DMS153 treated with DMSO at 0.1 percent for 48 hours (cell line): Measurements from ENCODE around the gene UBE3B.

Experiments used
- DNase-seq: peaks from one replicate; lab custom pipeline; 2025; ENCODE audit not compliant: unreplicated experiment; lab: John Stamatoyannopoulos, UW

UBE3B gene

DNA sequence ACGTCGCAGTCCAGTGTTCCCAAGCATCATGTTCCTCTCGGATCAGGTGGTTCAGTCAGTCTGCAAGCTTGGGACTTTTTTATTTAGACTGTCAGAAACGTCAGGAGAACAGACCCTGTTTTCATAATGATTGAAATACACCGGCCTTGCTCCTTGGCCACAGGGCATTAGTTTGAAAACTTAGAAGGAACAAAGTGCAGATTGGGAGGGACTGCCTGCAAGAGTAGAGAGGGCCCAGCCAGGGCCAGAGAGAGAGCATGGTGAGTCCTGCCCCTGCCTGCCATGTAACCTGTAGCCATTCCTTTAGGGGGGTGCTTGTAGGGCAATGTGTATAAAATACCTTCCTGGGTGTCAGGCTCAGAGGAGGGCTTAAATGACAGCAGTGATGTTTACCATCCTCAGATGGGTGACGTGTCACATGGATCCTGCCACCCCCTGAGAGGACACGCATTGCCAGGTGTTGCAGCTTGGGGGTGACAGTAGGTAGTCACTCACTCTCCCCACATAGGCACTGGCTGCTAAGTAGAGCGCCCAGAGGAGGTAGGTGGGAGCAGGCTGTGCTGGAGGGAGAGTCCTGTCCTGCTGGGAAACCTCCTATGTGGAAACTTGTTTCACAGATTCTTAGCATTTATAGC lies 50.2 kb downstream of the UBE3B start:
- no peak for DNase-seq

DNA sequence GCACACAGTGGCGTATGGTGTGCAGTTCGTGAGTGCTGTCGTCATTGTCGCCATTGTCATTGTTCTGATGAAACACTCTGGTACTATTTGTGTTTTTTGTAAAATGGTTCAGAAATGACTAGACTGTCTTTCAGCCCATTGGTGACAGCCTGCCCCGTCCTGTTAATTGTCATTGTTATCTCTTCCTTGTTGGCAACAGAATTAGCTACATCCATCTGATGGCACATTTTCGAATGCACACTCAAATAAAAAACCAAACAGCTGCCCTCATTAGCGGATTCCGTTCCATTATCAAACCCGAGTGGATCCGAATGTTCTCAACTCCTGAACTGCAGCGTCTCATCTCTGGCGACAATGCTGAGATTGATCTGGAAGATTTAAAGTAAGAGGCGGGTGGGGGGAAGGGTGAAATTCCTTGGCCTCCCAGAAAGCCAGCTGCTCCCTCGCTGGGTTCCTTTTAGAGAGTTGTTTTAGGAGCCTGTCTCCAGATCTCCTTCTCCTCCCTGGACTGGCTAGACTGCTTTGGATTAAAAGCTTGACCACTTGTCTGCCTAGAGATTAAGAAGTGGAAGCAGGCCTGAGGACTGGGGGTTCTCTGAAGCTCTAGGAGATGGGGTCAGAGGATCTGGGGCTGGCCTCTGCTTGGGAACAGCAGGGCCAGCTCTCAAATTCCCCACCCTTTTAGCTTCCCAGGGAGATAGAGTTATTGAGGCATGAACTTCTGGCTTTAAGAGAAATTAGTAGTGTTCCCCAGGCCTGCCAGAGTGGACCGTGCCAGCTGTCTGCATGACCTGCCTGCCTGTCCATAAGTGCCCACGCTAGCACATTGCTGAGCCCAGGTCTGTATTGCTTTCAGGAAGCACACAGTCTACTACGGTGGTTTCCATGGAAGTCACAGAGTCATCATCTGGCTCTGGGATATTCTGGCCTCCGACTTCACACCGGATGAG lies 52.5 kb downstream of the UBE3B start:
- DNase-seq = no peak

DNA sequence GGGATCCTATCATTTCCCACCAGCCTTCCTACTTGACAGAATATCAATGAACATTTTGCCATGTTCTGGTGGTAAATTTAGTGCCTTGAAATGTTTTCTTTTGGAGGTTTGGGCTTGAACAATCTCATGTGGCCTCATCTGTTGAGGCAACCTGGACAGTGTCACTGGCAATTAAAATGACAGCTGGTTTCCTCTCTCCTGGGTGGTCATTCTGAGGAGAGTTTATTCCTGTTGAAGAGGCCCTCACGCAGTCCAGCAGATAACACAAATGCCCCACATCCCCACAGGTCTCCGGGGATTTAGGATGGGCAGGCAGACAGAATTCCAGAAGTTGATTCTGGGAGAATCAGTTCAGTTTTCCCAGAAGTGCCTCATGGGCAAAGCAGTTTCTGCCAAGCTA lies 54.0 kb downstream of the UBE3B start:
- DNase-seq = no peak

DNA sequence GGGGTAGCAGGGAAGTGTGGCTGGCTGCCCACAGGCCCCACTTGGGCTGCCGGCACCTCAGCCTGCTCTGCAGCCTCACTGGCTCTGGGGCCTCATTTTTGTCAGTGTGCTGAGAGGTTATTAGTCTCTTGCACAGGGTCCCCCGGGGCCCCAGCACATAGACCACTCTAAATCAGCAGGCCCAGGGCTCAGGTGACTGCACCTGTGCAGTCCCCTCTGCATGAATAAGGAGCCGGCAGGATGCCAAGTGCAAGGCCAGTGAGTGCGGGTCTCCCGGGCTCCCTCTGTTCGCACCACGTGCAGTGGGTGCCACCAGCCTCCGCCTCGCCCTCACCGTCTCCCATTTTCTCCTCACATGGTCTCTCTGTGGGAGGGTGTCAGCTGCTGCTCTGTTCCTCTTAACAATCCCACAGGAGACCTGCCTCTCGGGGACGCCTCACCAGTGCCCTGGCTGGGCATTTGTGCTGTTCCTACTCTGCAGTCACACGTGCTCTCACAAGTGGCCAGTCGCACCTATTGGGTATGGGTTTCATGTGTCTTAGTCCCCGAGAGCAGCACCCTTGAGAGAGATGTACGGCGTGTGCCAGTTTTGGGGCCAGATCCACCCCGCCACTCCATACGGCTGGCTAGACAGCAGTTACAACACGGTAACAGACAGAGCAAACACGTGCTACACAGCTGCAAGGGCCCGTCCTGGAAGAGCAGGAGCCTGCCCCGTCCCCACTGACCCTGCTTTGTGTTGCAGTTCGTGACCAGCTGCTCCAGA lies 55.5 kb downstream of the UBE3B start:
- DNase-seq = no peak

DNA sequence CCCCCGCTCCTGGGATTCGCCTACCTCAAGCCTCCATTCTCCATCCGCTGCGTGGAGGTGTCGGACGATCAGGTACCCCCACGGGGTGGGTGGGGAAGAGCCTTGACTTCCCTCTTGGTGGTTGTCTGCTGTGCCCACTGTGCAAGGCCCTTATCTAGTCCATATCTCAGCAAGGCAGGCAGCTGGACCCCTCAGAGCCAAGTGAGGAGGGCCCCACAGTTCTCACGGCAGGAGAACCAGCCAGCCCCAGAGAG lies 56.0 kb downstream of the UBE3B start:
- DNase-seq = no peak

DNA sequence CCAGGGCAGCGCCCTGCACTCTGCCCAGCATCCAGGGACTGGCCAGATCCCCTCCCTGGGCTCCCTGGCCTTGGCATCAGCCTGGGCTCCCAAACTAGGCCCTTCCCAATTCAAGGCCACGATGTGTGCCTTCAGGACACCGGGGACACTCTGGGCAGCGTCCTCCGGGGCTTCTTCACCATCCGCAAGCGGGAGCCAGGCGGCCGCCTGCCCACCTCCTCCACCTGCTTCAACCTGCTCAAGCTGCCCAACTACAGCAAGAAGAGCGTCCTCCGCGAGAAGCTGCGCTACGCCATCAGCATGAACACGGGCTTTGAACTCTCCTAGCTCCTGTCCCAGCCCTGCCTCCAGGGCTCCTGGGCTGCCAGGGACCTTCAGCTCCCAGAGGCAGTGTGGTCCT lies 57.0 kb downstream of the UBE3B start:
- DNase-seq = no peak

DNA sequence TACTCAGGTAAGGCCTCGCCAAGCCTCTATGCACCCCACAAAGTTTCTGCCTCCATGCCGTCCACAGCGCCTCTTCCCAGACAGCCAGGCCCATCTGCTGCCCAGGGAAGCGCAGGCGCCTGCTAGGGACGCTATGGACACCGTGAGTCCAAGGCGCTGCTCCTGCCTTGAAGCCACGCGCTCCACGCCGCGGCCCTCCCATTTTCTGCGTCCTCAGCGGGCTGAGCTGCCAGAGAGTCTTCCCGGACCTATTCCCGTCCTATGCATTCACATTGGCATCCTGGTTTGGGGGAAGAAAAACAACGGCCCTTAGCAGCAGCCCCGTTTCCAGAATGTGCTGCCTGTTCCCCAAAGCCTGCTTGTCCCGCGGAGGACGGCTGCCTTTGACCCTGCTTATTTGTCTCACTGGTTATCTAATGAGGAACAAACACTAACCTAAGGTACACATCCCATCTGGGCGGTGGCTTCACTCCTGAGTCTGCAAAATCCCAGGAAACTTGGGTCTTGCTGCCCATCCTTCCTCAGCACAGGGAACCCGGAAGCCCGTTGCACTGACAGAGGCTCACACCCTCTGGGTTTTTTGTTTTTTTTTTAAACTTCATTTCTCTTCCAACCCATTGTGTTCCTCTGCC lies 57.9 kb downstream of the UBE3B start:
- no peak for DNase-seq

DNA sequence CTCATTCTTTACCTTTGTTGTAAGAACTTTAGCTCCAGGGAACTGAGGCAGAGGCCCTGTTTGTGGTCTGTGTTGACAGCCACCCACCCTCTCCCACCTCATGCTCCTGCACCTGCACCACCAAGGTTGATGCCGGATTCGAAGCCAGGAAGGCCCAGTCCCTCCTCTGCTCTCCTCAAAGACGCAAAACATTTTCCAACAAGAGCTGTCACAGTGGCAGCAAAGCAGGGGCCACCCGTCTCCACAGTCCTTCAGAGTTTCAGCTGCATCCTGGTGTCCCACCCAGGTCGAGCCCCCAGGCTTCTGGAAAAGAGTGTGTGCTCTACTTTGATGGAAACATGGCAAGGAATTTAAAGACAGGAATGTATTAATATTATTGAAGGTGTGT lies 58.4 kb downstream of the UBE3B start:
- no peak for DNase-seq

DNA sequence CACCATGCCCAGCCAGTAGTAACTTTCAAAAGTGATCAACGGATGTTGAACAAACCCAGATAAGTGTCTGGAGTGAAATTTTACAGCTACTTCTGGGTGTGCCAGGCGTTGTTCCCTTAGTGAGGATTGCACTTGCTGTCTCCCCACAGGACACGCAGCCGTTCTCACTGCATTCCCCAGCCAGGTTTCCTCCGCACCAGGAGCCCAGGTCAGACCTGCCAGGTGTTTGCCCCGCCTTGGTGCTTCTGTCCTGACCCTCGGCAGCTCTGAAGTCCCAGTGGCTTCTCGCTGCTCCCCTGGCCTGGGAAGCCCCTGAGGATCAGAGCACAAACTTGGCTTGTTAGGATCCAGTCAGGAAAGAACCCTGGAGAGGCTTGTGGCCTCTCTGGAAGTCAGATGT lies 59.7 kb downstream of the UBE3B start:
- DNase-seq = no peak

DNA sequence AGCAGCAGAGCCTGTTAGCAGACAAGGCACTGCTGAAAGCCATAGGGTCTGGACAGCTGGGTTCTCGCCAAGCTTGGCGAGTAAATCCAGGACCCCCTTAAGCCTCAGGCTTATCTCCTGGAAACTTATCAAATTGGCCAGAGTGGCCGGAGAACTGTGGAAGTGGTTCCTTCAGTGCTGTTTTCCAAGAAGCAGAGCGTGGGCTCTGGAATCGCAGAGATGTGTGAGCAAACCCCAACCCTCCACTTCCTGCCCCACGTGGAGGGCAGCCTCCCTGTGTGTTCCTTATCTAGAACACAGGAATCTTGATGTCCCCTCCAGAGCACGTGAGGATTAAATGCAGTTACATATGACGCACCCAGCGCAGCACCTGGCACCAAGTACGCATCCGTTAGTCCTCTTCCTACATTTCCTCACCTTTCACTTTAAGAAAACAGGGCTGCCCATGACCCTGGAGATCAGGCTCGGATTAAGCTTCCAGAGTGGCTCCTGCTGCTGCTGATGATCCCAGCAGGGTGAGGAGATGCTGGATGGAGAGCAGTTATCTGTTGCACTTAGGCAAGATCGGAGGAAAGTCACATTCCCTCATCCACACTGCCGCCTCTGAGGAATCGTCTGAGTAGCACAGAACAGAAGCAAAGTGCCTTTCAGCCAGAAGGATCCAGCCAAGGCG lies 60.9 kb downstream of the UBE3B start:
- no peak for DNase-seq

DNA sequence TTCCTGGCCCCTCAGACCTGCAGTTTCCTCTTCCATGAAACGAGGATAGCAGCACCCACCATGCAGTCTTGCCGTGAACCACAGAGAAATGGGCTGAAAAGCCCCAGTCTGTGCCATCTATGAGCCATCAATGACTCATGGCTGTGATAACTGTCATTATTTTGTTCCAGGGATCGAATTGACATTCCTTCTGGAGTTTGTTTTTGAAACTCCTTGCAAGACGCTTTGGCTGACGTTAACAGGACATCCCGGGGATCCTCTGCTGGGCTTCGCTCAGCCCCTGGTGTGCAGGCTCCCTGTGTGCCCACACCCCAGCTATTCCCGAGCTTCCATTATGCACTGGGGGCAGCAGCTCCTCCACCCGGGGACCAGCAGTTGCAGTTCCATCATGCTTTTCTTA lies 62.1 kb downstream of the UBE3B start:
- DNase-seq = no peak

DNA sequence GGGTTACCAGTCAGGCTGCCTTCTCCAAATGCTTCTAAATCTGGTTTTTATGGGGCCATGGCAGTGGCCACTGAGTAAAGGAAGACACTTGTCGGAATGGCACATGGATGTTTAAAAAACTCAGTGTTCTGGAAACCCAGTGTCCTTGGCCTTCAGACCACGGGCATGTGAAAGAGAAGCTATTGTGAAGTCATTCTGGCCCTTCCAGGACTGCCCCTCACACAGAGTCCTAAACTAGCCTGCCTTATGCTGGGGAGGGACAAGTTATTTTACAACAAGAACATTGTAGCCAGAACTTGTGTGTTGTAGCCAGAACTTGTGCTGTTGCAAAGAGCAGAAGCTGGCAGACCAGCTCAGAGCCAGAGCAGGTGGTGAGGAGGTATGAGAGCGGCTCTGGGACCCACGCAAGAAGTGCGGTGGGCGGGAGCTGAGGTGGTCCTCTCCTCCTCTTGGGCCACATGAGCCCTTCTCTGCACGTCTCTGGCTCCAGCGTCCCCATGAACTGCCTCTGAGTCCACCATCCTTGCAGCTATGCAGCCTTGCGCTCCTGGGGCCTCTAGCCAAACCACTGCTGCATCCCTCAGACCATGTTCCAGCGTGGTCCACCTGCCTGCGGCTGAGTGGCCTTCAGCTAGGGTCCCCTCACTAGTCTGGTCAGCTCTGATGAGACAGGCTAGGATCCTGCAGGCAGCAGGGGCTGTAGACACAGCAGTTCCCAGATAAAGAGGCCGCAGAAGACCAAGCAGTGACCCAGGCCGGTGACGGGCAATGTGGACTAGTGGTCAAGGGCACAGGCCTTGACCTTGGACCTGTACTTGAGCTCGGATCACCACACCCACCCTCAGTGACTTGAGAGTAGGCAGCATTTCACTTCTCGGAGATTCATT lies 63.3 kb downstream of the UBE3B start:
- no peak for DNase-seq

DNA sequence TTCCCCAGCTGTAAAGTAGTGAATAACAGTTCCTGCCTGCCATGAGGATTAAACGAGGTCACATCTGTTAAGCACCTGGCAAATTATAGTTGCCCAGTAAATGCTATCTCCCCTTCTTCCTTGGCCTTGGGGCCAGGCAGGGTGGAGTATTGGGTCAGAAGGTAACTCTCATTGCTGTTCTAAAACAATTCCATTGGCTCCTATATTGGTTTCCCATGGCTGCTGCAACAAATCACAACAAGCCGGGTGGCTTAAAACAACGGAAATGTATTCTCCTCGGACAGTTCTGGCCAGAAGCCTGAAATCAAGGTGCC lies 63.9 kb downstream of the UBE3B start:
- DNase-seq = no peak

DNA sequence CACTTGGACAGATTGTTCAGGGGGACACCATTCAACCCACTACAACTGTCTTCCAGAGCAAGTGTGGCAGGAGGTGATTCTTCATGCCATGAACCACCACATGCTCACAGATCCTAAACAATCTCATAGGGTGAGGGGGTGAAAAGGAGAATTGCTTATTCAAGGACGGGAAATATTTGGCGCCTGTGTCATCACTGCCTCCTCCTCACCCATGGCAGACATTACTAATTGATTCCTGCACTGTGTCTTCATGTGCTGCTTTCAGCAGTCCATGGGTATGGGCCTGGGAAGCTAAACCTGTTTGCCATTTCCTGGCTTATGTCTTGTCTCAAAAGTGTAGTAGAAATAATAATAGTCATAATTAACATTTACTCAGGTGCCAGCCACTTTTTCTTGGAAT lies 64.6 kb downstream of the UBE3B start:
- no peak for DNase-seq

DNA sequence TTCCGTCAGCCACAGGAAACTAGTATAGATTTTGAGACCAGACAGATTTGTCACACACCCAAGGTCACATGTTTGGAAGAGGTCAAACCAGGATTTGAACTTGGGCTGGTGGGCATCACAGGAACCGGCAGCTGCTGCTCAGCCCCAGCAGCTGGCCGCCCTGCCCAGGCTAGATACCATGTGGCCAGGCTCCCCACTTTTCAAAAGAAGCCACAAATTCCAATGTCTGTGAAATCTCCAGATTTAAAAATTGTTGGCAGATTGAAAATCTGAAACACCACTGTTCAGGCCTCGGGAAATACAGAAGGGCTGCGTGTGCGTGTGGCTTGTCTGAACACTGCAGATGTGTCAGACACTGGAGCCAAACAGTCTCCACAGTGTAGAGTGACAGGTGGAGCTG lies 65.4 kb downstream of the UBE3B start:
- no peak for DNase-seq

DNA sequence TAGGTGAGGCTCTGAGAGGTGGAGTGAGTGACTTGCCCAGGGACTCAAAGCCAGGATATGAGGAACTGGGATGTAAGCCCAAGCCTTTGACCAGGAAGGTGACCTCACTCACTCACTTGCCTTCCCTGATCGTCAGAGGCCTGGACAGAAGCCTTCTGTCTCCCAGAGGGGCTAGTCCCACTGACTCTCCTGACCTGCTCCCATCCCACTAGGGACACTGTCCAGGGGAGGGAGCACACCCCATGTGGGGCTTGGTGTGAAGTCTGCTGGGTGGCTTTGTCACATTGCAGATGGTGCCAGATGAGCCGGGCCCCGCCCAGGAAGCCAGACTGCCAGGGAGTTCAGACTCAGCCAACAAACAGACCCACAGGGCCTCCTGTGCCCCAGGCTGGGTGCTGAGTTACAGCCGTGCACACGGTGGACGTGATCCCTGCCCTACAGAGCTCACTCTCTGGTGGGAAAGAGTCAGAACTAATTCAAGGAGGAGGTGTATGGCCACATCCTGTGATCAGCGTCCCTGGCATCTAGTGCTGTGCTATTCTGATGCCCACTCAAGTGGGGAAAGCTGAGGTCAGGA lies 67.6 kb downstream of the UBE3B start:
- DNase-seq = no peak

DNA sequence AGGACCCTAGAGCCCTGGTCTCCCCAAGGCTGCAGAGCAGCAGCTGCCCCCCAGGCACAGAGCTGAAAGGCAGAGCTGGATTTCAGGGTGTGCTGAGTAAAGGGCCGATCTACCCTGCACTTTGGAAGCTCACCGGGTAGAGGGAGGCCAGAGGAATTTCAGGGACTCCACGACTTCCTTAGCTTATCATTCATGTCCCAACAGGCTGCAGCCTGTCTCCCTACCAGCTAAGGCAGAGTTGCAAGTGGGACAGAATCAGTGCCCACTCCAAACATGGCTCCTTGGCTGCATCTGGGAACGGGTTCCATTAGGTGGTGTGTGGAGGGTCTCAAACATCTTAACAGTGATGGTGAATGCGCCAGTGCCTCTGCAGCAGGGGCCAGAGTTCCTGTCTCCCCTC lies 68.4 kb downstream of the UBE3B start:
- no peak for DNase-seq

DNA sequence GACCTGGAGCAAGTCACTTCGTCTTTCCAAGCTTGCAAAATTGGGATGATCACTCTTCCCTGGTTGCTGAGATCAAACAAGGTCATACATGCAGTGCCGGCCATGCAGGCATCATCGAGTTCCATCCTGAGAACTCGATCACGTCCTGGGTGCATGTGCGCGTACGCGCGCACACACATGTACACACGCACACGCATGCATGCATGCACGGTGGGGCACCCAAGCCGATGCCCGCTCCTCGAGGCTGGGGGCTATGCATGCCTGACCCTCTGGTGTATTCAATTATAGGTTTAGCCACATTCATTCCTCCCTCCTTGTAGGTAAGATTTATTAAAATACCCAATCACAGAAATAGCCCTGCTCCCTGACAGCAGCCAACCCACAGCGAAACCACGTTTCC lies 69.9 kb downstream of the UBE3B start:
- no peak for DNase-seq

DNA sequence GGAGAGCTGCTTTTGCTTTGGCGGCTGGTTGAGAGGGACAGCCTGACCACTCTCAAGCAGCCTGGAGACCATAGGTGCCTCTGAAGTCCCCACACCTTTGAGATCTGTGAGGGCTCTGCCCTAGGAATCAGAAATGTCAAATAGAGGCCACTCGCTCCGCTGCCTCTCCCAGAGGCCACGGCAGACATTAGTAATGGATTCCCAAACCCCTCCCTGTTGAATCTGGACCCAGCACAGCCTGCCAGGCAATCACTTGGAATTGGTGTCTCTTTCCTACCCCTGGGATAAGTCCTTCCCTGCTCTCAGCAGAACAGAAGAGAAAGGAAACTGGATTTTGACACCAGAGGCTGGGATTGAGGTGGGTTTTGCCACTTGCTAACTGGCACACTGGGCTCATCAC lies 70.8 kb downstream of the UBE3B start:
- no peak for DNase-seq
